Naive thymus-derived CD4-positive, alpha-beta T cell (primary cell): Measurements from ENCODE around the gene COX8A. TPM values are rescaled to one million over a fixed set of nuclear protein-coding genes. Genes with fewer than 3 reads are reported as not detected.

Experiments used
- ATAC-seq: fragments of 150-1000 bp; cut with Tn5 transposase; 2 replicates; pipeline ENCODE4 v1.10.0; 2021; ENCODE audit warnings: mild to moderate bottlenecking, moderate library complexity
- CTCF ChIA-PET: fragments of 350-600 bp; sonication (Branson Sonifier 250); formaldehyde crosslinking; loops from one replicate; lab custom pipeline; 2021; ENCODE audit warnings: antibody characterized with exemption; lab: Charles Lee
- POLR2A ChIA-PET: fragments of 350-600 bp; sonication (Branson Sonifier 250); formaldehyde crosslinking; loops from one replicate; lab custom pipeline; 2021; ENCODE audit warnings: antibody characterized with exemption, inconsistent platforms; lab: Charles Lee
- DNase-seq, 9 donors: peaks; one replicate each; pipeline versions ENCODE4 v3.0.0 to v3.0.0-alpha.2; 2020 to 2022; ENCODE audit warnings: mixed read lengths in 1 of 9
- H3K27ac ChIP-seq: one replicate; pipeline ENCODE4 v1.7.0; 2013; ENCODE audit warnings: mild to moderate bottlenecking, low read depth, low read length, moderate library complexity
- H3K27me3 ChIP-seq, 2 donors: one replicate each; pipeline ENCODE4 v1.7.0; 2013; ENCODE audit warnings: low read length in 2 of 2, mild to moderate bottlenecking in 2 of 2, moderate library complexity in 2 of 2; ENCODE audit not compliant: control insufficient read depth in 2 of 2, insufficient read depth in 2 of 2
- H3K36me3 ChIP-seq, 3 experiments: 1 replicate in 2 of 3; 2 replicates in 1 of 3; pipeline ENCODE4 v1.7.0; 2013; ENCODE audit warnings: low read length in 3 of 3, mild to moderate bottlenecking in 3 of 3, moderate library complexity in 1 of 3; ENCODE audit not compliant: insufficient read depth in 3 of 3, control insufficient read depth in 2 of 3
- H3K4me1 ChIP-seq, 2 donors: one replicate each; pipeline ENCODE4 v1.7.0; 2013; ENCODE audit warnings: low read length in 2 of 2, mild to moderate bottlenecking in 2 of 2, moderate library complexity in 1 of 2; ENCODE audit not compliant: control insufficient read depth in 2 of 2, insufficient read depth in 2 of 2
- H3K4me3 ChIP-seq: 2 replicates; pipeline ENCODE4 v1.7.0; 2013; ENCODE audit warnings: mild to moderate bottlenecking, low read length
- H3K9me3 ChIP-seq, 3 experiments: 1 replicate in 2 of 3; 2 replicates in 1 of 3; pipeline ENCODE4 v1.7.0; 2013; ENCODE audit warnings: low read length in 3 of 3; ENCODE audit not compliant: control insufficient read depth in 2 of 3
- H3K27ac Mint-ChIP-seq, 9 donors: one replicate each; pipeline ENCODE4 v1.8.0; 2020 to 2022; ENCODE audit warnings: mixed read lengths in 9 of 9, mild to moderate bottlenecking in 8 of 9, moderate library complexity in 5 of 9, inconsistent platforms in 2 of 9
- H3K27me3 Mint-ChIP-seq, 5 donors: one replicate each; pipeline ENCODE4 v1.8.0; 2021 to 2022; ENCODE audit warnings: mixed read lengths in 5 of 5, mild to moderate bottlenecking in 1 of 5
- H3K36me3 Mint-ChIP-seq, 5 donors: one replicate each; pipeline ENCODE4 v1.8.0; 2020 to 2022; ENCODE audit warnings: mixed read lengths in 5 of 5, mild to moderate bottlenecking in 3 of 5, inconsistent platforms in 1 of 5
- H3K4me1 Mint-ChIP-seq, 7 donors: one replicate each; pipeline ENCODE4 v1.8.0; 2020 to 2022; ENCODE audit warnings: mixed read lengths in 7 of 7, mild to moderate bottlenecking in 3 of 7, inconsistent platforms in 1 of 7
- H3K4me3 Mint-ChIP-seq, 10 donors: one replicate each; pipeline ENCODE4 v1.8.0; 2020 to 2022; ENCODE audit warnings: mild to moderate bottlenecking in 10 of 10, mixed read lengths in 10 of 10, moderate library complexity in 6 of 10, inconsistent platforms in 2 of 10
- H3K9me3 Mint-ChIP-seq, 11 donors: one replicate each; pipeline ENCODE4 v1.8.0; 2020 to 2022; ENCODE audit warnings: mixed read lengths in 11 of 11, mild to moderate bottlenecking in 4 of 11, inconsistent platforms in 1 of 11, moderate library complexity in 1 of 11
- intact Hi-C, 2 donors: fragments of 100-400 bp; cut with micrococcal nuclease; formaldehyde crosslinking; loops; one replicate each; pipeline ENCODE4 v1.15.1; 2023
- polyA plus RNA-seq, 2 donors: library from polyadenylated mRNA; unstranded; fragments of 300-500 nt; fragmentation: Illumina TruSeq; gene quantifications; one replicate each; pipeline ENCODE4 v1.2.3, GENCODE V29; 2021
- total RNA-seq, 6 experiments: library from RNA in 5 of 6; stranded (reverse) in 5 of 6; gene quantifications; 1 replicate in 5 of 6; 2 replicates in 1 of 6; pipeline ENCODE4 v1.2.3 and lab custom pipeline; 2021 to 2026

COX8A gene
- total and polyA plus RNA-seq, 7 experiments from 2014 or later = 90.9 to 375 (median 134) TPM

DNA sequence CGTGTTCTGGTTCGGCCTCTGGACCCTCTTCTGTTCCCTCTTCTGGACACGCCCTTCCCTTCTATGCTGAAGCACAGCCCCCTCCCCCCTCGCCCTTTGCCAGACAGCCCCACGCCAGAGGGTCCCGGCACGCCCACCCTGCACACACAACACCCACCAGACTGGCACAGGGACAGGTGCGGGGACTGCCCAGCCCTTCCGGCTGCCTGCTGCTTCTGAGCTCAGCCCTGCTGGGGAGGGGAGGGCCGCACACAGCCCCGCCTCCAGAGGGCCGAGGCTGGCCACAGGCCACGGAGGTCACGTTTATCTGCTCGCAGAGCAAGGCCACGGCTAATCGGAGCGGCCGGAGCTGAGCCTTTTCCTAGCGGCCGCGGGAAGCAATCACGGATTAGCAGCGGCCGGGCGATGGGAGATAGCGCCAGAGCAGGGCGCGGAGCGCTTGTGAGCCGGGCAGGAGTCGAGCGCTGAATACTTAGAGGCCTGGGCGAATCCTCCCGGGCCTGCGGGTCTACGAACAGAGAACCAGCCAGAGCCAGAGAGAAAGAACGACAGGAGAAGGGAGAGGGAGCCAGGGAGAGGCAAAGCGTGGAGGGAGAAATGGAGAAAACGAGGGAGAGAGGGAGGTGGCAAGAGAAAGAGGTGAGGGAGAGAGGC, 33.3 kb downstream of the COX8A start:
- no peaks in the 10 kb centered on the region for H3K4me1 ChIP-seq
- ATAC-seq = peak; percentile 76
- H3K36me3 Mint-ChIP-seq = peaks cover 0 to 12% (median 0%) of the 10 kb centered on the region in 5 donors
- H3K9me3 ChIP-seq = peaks cover 0 to 8% (median 0%) of the 10 kb centered on the region in 3 experiments
- intact Hi-C loops = no loop called here
- peak overlapping the region in 7 of 10 donors; percentile 18 to 81 (median 60) for H3K4me3 Mint-ChIP-seq
- no peak for DNase-seq
- no peak overlapping the region for H3K27ac Mint-ChIP-seq
- CTCF ChIA-PET = no interaction called here
- H3K36me3 ChIP-seq = no peaks in the 10 kb centered on the region
- peaks cover 7 to 16% (median 12%) of the 10 kb centered on the region in 7 donors for H3K4me1 Mint-ChIP-seq
- peaks cover 0 to 19% (median 0%) of the 10 kb centered on the region in 11 donors for H3K9me3 Mint-ChIP-seq
- peaks cover 20 to 40% (median 32%) of the 10 kb centered on the region in 5 donors for H3K27me3 Mint-ChIP-seq
- POLR2A ChIA-PET = no interaction called here
- no peak overlapping the region for H3K27ac ChIP-seq
- H3K27me3 ChIP-seq = no peaks in the 10 kb centered on the region
- peak overlapping the region; percentile 20 for H3K4me3 ChIP-seq

DNA sequence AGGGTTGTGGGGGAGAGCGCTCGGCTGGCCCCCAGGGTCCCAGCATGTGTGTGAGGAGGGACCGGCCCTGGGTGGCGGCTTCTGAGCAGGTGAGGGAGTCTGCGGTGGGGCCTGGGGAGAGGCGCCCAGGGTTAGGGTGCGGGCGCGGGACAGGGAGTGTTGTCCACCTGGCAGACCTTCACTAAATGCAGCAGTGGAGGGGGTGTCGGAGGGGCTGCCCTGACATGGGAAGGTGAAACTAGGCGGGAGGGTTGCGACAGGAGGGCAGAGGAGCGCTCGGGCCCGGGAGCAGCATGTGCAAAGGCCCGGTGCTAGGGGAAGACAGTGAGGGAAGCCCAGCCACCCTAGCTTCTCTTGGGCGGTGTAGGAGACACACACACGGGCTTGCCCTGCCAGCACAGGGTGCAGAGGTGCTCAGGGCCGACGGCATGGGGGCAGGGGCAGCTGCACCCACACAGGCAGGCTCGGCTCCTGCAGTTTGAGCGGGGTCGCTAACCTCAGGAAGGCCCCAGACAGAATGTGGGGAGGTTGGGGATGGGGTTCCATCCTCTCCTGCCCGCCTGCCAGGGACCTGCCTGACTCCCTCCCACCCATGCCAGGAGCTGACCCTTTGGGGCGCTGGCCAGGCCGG, 34.0 kb downstream of the COX8A start:
- DNase-seq (no peak), ATAC-seq (no peak)
- intact Hi-C loops = no loop called here
- H3K27me3 Mint-ChIP-seq = peaks cover 20 to 40% (median 32%) of the 10 kb centered on the region in 5 donors
- peaks cover 0 to 19% (median 0%) of the 10 kb centered on the region in 11 donors for H3K9me3 Mint-ChIP-seq
- H3K4me1 Mint-ChIP-seq = peaks cover 7 to 16% (median 12%) of the 10 kb centered on the region in 7 donors
- CTCF ChIA-PET = no interaction called here
- Histone ChIP-seq H3K27ac (no peak overlapping the region), H3K9me3 (peaks cover 0 to 8% (median 0%) of the 10 kb centered on the region in 3 experiments), H3K36me3 (no peaks in the 10 kb centered on the region), H3K4me3 (no peak overlapping the region), H3K4me1 (no peaks in the 10 kb centered on the region), H3K27me3 (no peaks in the 10 kb centered on the region)
- H3K36me3 Mint-ChIP-seq = peaks cover 0 to 12% (median 0%) of the 10 kb centered on the region in 5 donors
- POLR2A ChIA-PET = no interaction called here
- no peak overlapping the region for H3K27ac Mint-ChIP-seq
- H3K4me3 Mint-ChIP-seq = peak overlapping the region in 5 of 10 donors; percentile 18 to 81 (median 63)

GRCh38 chr11:64008914-64009633, 34.7 kb downstream of the COX8A start:
- no peaks in the 10 kb centered on the region for H3K36me3 ChIP-seq
- H3K9me3 ChIP-seq = peaks cover 0 to 8% (median 0%) of the 10 kb centered on the region in 3 experiments
- no peak overlapping the region for H3K27ac Mint-ChIP-seq
- no peaks in the 10 kb centered on the region for H3K4me1 ChIP-seq
- H3K9me3 Mint-ChIP-seq = peaks cover 0 to 19% (median 0%) of the 10 kb centered on the region in 11 donors
- H3K36me3 Mint-ChIP-seq = peaks cover 0 to 12% (median 0%) of the 10 kb centered on the region in 5 donors
- H3K27me3 Mint-ChIP-seq = peaks cover 20 to 40% (median 32%) of the 10 kb centered on the region in 5 donors
- DNase-seq = no peak
- ATAC-seq = no peak
- H3K4me3 ChIP-seq = no peak overlapping the region
- POLR2A ChIA-PET = no interaction called here
- intact Hi-C loops = no loop called here
- no peak overlapping the region for H3K27ac ChIP-seq
- H3K4me1 Mint-ChIP-seq = peaks cover 7 to 16% (median 12%) of the 10 kb centered on the region in 7 donors
- CTCF ChIA-PET = no interaction called here
- no peak overlapping the region for H3K4me3 Mint-ChIP-seq
- no peaks in the 10 kb centered on the region for H3K27me3 ChIP-seq

DNA sequence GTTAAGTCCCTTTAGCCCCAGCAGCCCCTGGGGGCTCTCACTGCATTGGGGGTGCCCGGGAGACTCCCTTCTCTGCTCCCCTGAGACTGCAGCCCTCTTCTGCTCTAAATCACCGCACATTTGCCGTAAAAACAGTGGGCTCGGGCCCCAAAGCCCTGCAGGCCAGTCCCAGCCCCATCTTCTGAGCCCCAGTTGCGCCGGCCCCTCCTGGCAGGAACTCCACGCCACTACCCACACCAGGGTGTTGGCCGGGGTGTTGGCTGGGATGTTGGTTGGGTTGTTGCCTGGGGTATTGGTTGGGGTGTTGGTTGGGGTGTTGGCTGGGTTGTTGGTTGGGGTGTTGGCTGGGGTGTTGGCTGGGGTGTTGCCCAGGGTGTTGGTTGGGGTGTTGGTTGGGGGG, 35.3 kb downstream of the COX8A start:
- ChIA-PET POLR2A (no interaction called here), CTCF (no interaction called here)
- no peak for DNase-seq
- intact Hi-C loops = no loop called here
- no peak overlapping the region for H3K27ac ChIP-seq
- no peak for ATAC-seq
- Mint-ChIP-seq H3K36me3 (peaks cover 0 to 12% (median 0%) of the 10 kb centered on the region in 5 donors), H3K4me3 (no peak overlapping the region), H3K4me1 (peaks cover 7 to 16% (median 12%) of the 10 kb centered on the region in 7 donors), H3K27me3 (peaks cover 20 to 40% (median 32%) of the 10 kb centered on the region in 5 donors), H3K9me3 (peaks cover 0 to 19% (median 0%) of the 10 kb centered on the region in 11 donors), H3K27ac (no peak overlapping the region)
- H3K4me3 ChIP-seq = no peak overlapping the region
- peaks cover 0 to 8% (median 0%) of the 10 kb centered on the region in 3 experiments for H3K9me3 ChIP-seq
- H3K4me1 ChIP-seq = no peaks in the 10 kb centered on the region
- H3K27me3 ChIP-seq = no peaks in the 10 kb centered on the region
- H3K36me3 ChIP-seq = no peaks in the 10 kb centered on the region

DNA sequence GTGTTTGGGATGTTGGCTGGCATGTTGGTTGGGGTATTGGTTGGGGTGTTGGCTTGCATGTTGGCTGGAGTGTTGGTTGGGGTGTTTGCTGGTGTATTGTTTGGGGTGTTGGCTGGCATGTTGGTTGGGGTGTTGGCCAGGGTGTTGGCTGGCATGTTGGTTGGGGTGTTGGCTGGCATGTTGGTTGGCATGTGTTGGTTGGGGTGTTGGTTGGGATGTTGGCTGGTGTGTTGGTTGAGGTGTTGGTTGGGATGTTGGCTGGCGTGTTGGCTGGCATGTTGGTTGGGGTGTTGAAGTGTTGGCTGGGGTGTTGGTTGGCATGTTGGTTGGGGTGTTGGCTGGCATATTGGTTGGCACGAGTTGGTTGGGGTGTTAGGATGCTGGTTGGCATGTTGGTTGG, 36.4 kb downstream of the COX8A start:
- no peak for ATAC-seq
- Mint-ChIP-seq H3K4me1 (peaks cover 7 to 16% (median 12%) of the 10 kb centered on the region in 7 donors), H3K27me3 (peaks cover 20 to 33% (median 32%) of the 10 kb centered on the region in 5 donors), H3K27ac (no peak overlapping the region), H3K9me3 (peaks cover 0 to 19% (median 0%) of the 10 kb centered on the region in 11 donors), H3K4me3 (no peak overlapping the region), H3K36me3 (peaks cover 0 to 12% (median 0%) of the 10 kb centered on the region in 5 donors)
- CTCF ChIA-PET = no interaction called here
- no peaks in the 10 kb centered on the region for H3K36me3 ChIP-seq
- no peaks in the 10 kb centered on the region for H3K27me3 ChIP-seq
- H3K27ac ChIP-seq = no peak overlapping the region
- no peak for DNase-seq
- POLR2A ChIA-PET = no interaction called here
- intact Hi-C loops = no loop called here
- H3K9me3 ChIP-seq = peaks cover 0 to 8% (median 0%) of the 10 kb centered on the region in 3 experiments
- H3K4me3 ChIP-seq = no peak overlapping the region
- no peaks in the 10 kb centered on the region for H3K4me1 ChIP-seq

- H3K4me3 Mint-ChIP-seq = no peak overlapping the region
- Histone ChIP-seq H3K9me3 (peaks cover 0 to 8% (median 0%) of the 10 kb centered on the region in 3 experiments), H3K36me3 (no peaks in the 10 kb centered on the region), H3K27ac (no peak overlapping the region), H3K27me3 (no peaks in the 10 kb centered on the region), H3K4me3 (no peak overlapping the region), H3K4me1 (no peaks in the 10 kb centered on the region)
- peaks cover 0 to 19% (median 0%) of the 10 kb centered on the region in 11 donors for H3K9me3 Mint-ChIP-seq
- DNase-seq (no peak), ATAC-seq (no peak)
- H3K27me3 Mint-ChIP-seq = peaks cover 17 to 30% (median 29%) of the 10 kb centered on the region in 5 donors
- no peak overlapping the region for H3K27ac Mint-ChIP-seq
- ChIA-PET POLR2A (no interaction called here), CTCF (no interaction called here)
- intact Hi-C loops = no loop called here
- H3K4me1 Mint-ChIP-seq = peaks cover 7 to 16% (median 12%) of the 10 kb centered on the region in 7 donors
- H3K36me3 Mint-ChIP-seq = peaks cover 0 to 12% (median 0%) of the 10 kb centered on the region in 5 donors
Observed at GRCh38 chr11:64011371-64011770, 37.0 kb downstream of the COX8A start.
